Kidney (tissue), 14 donors: ENCODE results near the gene LIN52. TPM values are rescaled to one million over a fixed set of nuclear protein-coding genes. Genes with fewer than 3 reads are reported as not detected.

Experiments
- DNase-seq, 5 donors: peaks; one replicate each; pipeline ENCODE4 v3.0.0-alpha.2; 2013 to 2020
- FAIRE-seq: peaks from 2 replicates; lab custom pipeline; 2012; peaks lifted over from hg19 to GRCh38; lab: Jason Lieb, UNC
- H3K27ac ChIP-seq, 2 donors: one replicate each; pipeline ENCODE4 v1.7.0; 2013; ENCODE audit warnings: low read depth in 2 of 2, low read length in 2 of 2, inconsistent platforms in 1 of 2
- H3K27me3 ChIP-seq: one replicate; pipeline ENCODE4 v1.7.1; 2013; ENCODE audit warnings: low read length, inconsistent platforms; ENCODE audit not compliant: control insufficient read depth, insufficient read depth
- H3K36me3 ChIP-seq, 3 donors: one replicate each; pipeline versions ENCODE4 v1.7.0 to v1.7.1; 2013; ENCODE audit warnings: low read length in 3 of 3, control low read depth in 1 of 3, inconsistent platforms in 1 of 3; ENCODE audit not compliant: insufficient read depth in 3 of 3, control insufficient read depth in 2 of 3
- H3K4me1 ChIP-seq, 3 donors: one replicate each; pipeline versions ENCODE4 v1.7.0 to v1.7.1; 2013; ENCODE audit warnings: low read length in 3 of 3, inconsistent platforms in 1 of 3, low read depth in 1 of 3; ENCODE audit not compliant: control insufficient read depth in 2 of 3, insufficient read depth in 2 of 3
- H3K4me3 ChIP-seq, 3 donors: one replicate each; pipeline versions ENCODE4 v1.7.0 to v1.8.1; 2013; ENCODE audit warnings: low read length in 3 of 3, control low read depth in 1 of 3, inconsistent platforms in 1 of 3
- H3K9ac ChIP-seq, 3 donors: one replicate each; pipeline versions ENCODE4 v1.7.0 to v1.7.1; 2013; ENCODE audit warnings: low read length in 3 of 3, control low read depth in 1 of 3, inconsistent platforms in 1 of 3
- H3K9me3 ChIP-seq, 3 donors: one replicate each; pipeline versions ENCODE4 v1.7.0 to v1.7.1; 2013; ENCODE audit warnings: low read length in 3 of 3, control low read depth in 1 of 3, inconsistent platforms in 1 of 3; ENCODE audit not compliant: control insufficient read depth in 2 of 3, insufficient read depth in 1 of 3
- intact Hi-C: fragments of 100-400 bp; cut with DNase I; formaldehyde crosslinking; loops from one replicate; pipeline ENCODE4 v1.11.1; 2022
- polyA plus RNA-seq: library from polyadenylated mRNA; stranded (reverse); fragments of 350-450 nt; fragmentation: Illumina TruSeq; extraction: RNeasy Lipid Tissue Mini Kit (QIAGEN cat#74804); gene quantifications from one replicate; pipeline ENCODE4 v1.2.3, GENCODE V29; 2014; ENCODE audit warnings: low read depth, low replicate concordance; ENCODE audit not compliant: insufficient read depth
- total RNA-seq: library from RNA; stranded (reverse); fragmentation: NEBNext Ultra II Directional; extraction: Animal tissue kit (Norgen Biotek cat#: 25700); gene quantifications from one replicate; pipeline ENCODE4 v1.2.1, GENCODE V29; 2021
- TF ChIP-seq, protein P1 (sequence below): IDR thresholded peaks from 3 replicates; pipeline ENCODE4 v1.5.1; 2012; ENCODE audit warnings: mild to moderate bottlenecking, moderate library complexity, borderline replicate concordance; ENCODE audit not compliant: insufficient read depth; ENCODE audit errors: extremely low read depth
- donor health status: control.
- donor health status: control.
- donor health status: control.
- donor health status: control.
- donor health status: control.
- donor health status: DM: yes; HTN: yes; CAD: no.
- donor health status: Normal renal cell carcinoma (clear cell type).

The LIN52 gene
- total and polyA plus RNA-seq, 2 donors from 2014 or later: 8.5 to 13.3 TPM

DNA sequence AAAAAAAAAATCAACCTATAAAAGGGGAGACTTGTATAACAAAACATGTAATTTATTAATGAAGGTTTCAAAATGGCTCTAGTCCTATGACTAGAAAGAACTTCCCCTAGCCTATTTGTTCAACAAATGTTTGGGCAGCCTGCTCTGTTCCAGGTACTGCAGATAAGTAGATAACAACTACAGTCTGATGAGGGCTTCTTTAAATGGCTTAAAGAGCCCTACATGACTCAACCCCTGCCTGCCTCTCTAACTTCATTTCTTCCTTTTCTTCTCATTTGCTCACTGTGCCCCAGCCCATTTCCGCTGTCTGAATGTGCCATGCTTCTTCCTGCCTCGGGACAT, 22.0 kb upstream of the LIN52 start:
- TF ChIP-seq, protein P1, sequence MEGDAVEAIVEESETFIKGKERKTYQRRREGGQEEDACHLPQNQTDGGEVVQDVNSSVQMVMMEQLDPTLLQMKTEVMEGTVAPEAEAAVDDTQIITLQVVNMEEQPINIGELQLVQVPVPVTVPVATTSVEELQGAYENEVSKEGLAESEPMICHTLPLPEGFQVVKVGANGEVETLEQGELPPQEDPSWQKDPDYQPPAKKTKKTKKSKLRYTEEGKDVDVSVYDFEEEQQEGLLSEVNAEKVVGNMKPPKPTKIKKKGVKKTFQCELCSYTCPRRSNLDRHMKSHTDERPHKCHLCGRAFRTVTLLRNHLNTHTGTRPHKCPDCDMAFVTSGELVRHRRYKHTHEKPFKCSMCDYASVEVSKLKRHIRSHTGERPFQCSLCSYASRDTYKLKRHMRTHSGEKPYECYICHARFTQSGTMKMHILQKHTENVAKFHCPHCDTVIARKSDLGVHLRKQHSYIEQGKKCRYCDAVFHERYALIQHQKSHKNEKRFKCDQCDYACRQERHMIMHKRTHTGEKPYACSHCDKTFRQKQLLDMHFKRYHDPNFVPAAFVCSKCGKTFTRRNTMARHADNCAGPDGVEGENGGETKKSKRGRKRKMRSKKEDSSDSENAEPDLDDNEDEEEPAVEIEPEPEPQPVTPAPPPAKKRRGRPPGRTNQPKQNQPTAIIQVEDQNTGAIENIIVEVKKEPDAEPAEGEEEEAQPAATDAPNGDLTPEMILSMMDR: no peak
- H3K27me3 ChIP-seq: no peaks in the 10 kb centered on the region
- intact Hi-C loops: no loop called here
- H3K9ac ChIP-seq: no peak overlapping the region
- DNase-seq (no peak), FAIRE-seq (no peak)
- no peaks in the 10 kb centered on the region for H3K9me3 ChIP-seq
- H3K27ac ChIP-seq: no peak overlapping the region
- H3K4me3 ChIP-seq: no peak overlapping the region
- H3K4me1 ChIP-seq: no peaks in the 10 kb centered on the region
- peaks cover 5 to 56% (median 15%) of the 10 kb centered on the region in 3 donors for H3K36me3 ChIP-seq

DNA sequence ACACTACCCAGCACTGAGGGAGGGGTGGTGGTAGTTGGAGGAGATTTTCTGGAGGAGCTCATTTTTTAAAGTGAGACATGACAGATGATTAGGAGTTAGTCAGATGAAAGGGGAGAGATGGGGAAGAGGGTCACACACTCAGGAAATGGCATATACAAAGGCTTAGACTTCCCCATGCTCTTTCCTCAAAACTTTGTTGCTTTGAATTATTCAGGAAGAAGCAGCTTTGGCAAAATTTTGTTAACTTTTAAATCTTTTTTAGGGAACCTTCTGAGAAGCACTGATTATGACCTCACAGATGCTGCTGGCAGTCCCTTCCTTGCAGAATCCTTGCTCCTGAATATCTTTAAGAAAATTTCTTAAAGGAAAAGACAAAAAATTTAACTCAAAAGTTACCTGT, 20.3 kb upstream of the LIN52 start:
- Histone ChIP-seq H3K27ac (no peak overlapping the region), H3K27me3 (no peaks in the 10 kb centered on the region), H3K4me1 (no peaks in the 10 kb centered on the region), H3K9ac (no peak overlapping the region), H3K36me3 (peaks cover 5 to 56% (median 18%) of the 10 kb centered on the region in 3 donors), H3K4me3 (no peak overlapping the region), H3K9me3 (no peaks in the 10 kb centered on the region)
- FAIRE-seq: no peak
- TF ChIP-seq, protein P1: no peak
- no peak for DNase-seq
- intact Hi-C loops: no loop called here

DNA sequence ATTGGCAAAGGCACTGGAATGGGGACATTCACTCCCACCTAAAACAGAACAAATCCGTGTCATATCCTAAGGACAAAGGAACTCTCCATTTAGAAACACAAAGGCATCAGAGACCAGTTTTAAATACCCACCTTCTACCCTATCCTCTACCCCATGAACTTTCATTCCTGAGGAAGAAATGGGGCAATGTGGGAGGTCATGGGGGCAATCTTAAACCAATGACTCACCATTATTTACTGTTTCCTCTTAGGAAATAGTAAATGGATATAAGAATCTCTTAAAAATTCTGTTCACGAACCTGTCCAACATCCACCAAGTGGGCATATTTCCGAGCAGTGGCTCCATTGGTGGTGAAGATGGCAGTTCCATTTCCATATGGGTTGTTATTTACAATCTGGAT, 19.9 kb upstream of the LIN52 start:
- Histone ChIP-seq H3K9ac (no peak overlapping the region), H3K4me3 (no peak overlapping the region), H3K4me1 (no peaks in the 10 kb centered on the region), H3K27me3 (no peaks in the 10 kb centered on the region), H3K9me3 (no peaks in the 10 kb centered on the region), H3K36me3 (peaks cover 5 to 53% (median 15%) of the 10 kb centered on the region in 3 donors), H3K27ac (no peak overlapping the region)
- no peak for DNase-seq
- TF ChIP-seq, protein P1: no peak
- intact Hi-C loops: no loop called here
- FAIRE-seq: no peak

DNA sequence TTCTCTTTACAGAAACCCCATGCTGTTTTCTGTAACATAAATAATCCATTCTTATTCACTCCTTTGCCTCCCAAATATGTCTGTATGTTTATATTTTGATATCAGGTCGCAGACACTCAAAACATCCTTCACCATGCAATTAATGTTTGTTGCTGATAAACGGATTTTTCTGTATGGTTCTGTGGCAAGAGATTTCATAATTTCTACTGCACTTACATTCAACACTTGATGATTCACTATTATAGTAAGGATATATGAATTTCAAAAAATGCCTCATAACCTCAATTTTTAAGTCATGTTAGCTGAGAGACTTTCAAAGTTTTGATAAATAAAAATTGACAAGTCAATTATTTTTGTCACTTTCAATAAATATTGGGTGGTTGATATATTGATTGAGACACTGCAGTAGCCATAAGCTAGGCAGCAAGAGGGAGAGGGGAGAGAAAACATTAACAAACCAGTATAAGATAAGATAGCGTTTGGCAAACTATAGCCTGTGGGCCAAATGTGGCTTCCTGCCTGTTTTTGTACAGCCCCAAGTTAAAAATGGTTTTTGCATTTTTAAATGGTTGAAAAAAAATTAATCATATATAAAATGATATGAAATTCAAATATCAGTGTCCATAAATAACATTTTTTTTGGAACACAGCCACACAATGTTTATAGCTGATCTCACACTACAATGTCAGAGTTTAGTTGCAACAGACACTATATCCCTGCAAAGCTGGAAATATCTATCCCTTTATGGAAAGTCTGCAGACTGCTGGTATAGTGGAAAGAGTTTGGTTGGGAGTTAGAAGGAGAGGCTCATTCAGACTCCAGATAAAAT, 18.8 kb upstream of the LIN52 start:
- FAIRE-seq (no peak), DNase-seq (no peak)
- intact Hi-C loops: no loop called here
- Histone ChIP-seq H3K27me3 (no peaks in the 10 kb centered on the region), H3K27ac (no peak overlapping the region), H3K9ac (no peak overlapping the region), H3K36me3 (peaks cover 7 to 49% (median 19%) of the 10 kb centered on the region in 3 donors), H3K9me3 (no peaks in the 10 kb centered on the region), H3K4me1 (no peaks in the 10 kb centered on the region), H3K4me3 (no peak overlapping the region)
- TF ChIP-seq, protein P1: no peak
